Measurements from ENCODE around the gene LDB2.

Gene LDB2

DNA sequence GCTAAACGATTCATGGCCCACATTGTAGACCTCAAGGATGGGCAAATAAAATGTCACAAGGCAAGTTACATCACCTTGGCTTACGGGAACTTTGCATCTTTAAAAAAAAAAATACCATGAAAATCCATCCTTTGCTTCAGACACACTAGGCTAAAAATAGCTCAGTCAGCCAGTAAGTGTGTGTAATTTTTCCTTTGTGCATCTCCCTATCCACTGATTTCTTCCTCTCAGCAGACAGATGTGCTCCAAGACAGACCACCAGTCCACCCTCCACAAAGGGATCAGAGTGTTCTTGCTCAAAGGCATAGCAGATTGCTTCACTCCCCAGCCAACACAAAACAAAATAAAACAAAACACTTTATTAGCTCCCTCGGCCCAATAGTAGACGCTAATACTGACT, 14.6 kb downstream of the LDB2 start:
- H3K4me3 ChIP-seq (ENCODE audit: insufficient read length, low read depth), result no peak overlapping the region

DNA sequence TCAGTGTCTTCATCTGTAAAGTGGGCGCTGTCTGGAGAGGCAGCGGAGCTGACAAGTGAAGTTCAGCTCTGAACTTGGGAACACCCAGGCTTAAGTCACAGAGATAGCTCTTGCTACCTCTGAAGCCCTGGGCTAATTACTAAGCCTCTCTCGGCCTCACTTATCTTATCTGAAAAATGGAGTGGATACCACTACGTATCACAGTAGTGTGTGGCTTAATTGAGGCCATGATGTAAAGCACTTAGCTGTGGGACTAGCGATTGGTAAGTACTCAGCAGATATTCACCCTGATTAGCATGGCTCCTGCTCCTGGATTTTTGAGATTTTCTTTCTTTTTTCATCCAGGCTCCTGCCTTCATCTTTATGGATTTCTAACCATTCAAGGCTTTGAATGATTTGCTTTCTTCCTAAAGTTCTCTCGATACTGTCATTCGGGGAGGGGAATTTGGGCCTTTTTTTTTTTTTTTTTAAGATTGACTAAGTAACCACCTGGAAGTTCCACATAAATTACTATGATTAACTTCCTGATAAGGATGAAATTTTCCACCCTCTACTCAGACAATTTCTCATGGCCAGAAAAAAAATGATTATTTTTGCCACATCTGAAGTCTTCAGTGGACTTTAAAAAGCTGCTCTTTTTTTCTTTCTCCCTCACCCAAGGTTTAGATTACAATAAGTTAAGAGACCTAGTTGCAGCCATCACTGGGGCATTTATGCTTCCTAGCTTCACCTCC, 17.1 kb downstream of the LDB2 start:
- TF ChIP-seq ZNF274 (IDR thresholded peaks at IDR 0.05; ENCODE audit: low read depth, low read length) (no peak), SUZ12 (IDR thresholded peaks at IDR 0.05; ENCODE audit: extremely low read depth, insufficient read depth, insufficient read length) (no peak), YY1 (IDR thresholded peaks at IDR 0.05; ENCODE audit: insufficient read depth, insufficient read length) (no peak)
- Histone ChIP-seq H3K9me3 (ENCODE audit: insufficient read depth, low read length) (peaks cover 58% of the 10 kb centered on the region), H3K9ac (ENCODE audit: insufficient read length, low read depth) (no peak overlapping the region), H3K4me3 (ENCODE audit: insufficient read length, low read depth) (no peak overlapping the region), H3K27me3 (ENCODE audit: insufficient read depth, insufficient read length) (no peaks in the 10 kb centered on the region), H3K4me1 (ENCODE audit: insufficient read depth, insufficient read length) (no peaks in the 10 kb centered on the region), H3K36me3 (ENCODE audit: insufficient read depth, insufficient read length, low read length) (peaks cover 32% of the 10 kb centered on the region)
- no peak for DNase-seq (ENCODE audit: low read depth, low spot score)

More for the DNA sequence above, 14.6 kb downstream of the LDB2 start:
- Histone ChIP-seq H3K9ac (ENCODE audit: insufficient read length, low read depth) (no peak overlapping the region), H3K4me1 (ENCODE audit: insufficient read depth, insufficient read length) (no peaks in the 10 kb centered on the region), H3K27me3 (ENCODE audit: insufficient read depth, insufficient read length) (no peaks in the 10 kb centered on the region), H3K9me3 (ENCODE audit: insufficient read depth, low read length) (peaks cover 36% of the 10 kb centered on the region), H3K36me3 (ENCODE audit: insufficient read depth, insufficient read length, low read length) (peaks cover 38% of the 10 kb centered on the region)
- TF ChIP-seq YY1 (IDR thresholded peaks at IDR 0.05; ENCODE audit: insufficient read depth, insufficient read length) (no peak), ZNF274 (IDR thresholded peaks at IDR 0.05; ENCODE audit: low read depth, low read length) (no peak), SUZ12 (IDR thresholded peaks at IDR 0.05; ENCODE audit: extremely low read depth, insufficient read depth, insufficient read length) (no peak)
- no peak for DNase-seq (ENCODE audit: low read depth, low spot score)

DNA sequence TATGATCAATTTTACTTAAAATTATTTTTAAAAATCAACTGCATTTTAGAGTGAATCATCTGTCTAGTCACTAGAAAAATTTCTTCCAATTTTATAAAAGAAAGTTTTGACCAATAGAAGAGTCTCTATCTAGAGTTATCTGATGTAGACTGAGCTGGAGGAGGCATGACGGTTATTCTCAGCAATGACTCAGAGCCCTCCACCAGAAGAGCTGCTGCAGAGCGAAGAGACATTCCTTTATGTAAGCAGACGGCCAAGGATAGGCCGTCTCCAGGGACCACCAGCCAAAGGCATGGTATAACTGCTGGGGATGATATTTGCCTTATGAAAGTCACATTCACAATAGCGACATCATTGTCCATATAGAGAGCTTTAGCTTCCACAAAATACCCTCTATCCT, 23.0 kb downstream of the LDB2 start:
- no peaks in the 10 kb centered on the region for H3K27me3 ChIP-seq (ENCODE audit: insufficient read depth, insufficient read length)
- peaks cover 21% of the 10 kb centered on the region for H3K36me3 ChIP-seq (ENCODE audit: insufficient read depth, insufficient read length, low read length)
- no peaks in the 10 kb centered on the region for H3K4me1 ChIP-seq (ENCODE audit: insufficient read depth, insufficient read length)
- DNase-seq (ENCODE audit: low read depth, low spot score), result no peak
- TF ChIP-seq SUZ12 (IDR thresholded peaks at IDR 0.05; ENCODE audit: extremely low read depth, insufficient read depth, insufficient read length) (no peak), ZNF274 (IDR thresholded peaks at IDR 0.05; ENCODE audit: low read depth, low read length) (no peak), YY1 (IDR thresholded peaks at IDR 0.05; ENCODE audit: insufficient read depth, insufficient read length) (no peak)
- H3K9me3 ChIP-seq (ENCODE audit: insufficient read depth, low read length), result peaks cover 39% of the 10 kb centered on the region
- no peak overlapping the region for H3K4me3 ChIP-seq (ENCODE audit: insufficient read length, low read depth)
- no peak overlapping the region for H3K9ac ChIP-seq (ENCODE audit: insufficient read length, low read depth)

DNA sequence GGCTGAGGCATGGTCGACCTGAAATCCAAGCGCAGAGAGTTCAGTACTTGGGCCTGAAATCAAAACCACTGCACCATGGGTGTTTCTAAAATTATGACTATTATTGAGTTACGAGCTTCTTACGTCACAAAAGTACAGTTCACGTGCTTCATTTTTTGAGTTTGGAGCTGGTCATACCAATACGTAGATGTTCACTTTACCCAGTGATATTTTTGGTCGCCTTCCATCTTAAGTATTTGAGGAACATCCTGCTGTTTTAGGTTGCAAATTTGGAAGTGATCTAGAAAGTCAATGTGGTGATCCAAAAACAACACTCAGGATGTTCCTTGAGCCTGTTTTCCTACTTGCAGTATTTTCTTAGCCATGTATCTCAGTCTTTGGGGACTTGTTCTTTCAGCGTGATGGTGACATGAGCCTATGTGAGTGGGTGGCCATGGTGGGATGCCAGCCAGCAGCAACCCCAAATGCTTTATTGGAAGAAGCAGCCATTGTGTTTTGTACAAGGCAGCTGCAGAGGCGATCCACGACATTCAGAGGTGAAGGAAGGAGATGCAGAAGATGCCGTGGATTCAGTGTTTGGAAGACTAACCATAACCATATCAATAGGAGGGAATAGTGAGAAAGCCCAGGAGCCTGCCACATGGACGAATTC, 28.7 kb downstream of the LDB2 start:
- Histone ChIP-seq H3K36me3 (ENCODE audit: insufficient read depth, insufficient read length, low read length) (peaks cover 22% of the 10 kb centered on the region), H3K9ac (ENCODE audit: insufficient read length, low read depth) (no peak overlapping the region), H3K27me3 (ENCODE audit: insufficient read depth, insufficient read length) (no peaks in the 10 kb centered on the region), H3K4me1 (ENCODE audit: insufficient read depth, insufficient read length) (no peaks in the 10 kb centered on the region), H3K4me3 (ENCODE audit: insufficient read length, low read depth) (no peak overlapping the region), H3K9me3 (ENCODE audit: insufficient read depth, low read length) (peaks cover 6% of the 10 kb centered on the region; the same call in 1 of the 2 replicates)
- TF ChIP-seq ZNF274 (IDR thresholded peaks at IDR 0.05; ENCODE audit: low read depth, low read length), result no peak
- TF ChIP-seq YY1 (IDR thresholded peaks at IDR 0.05; ENCODE audit: insufficient read depth, insufficient read length), result no peak
- no peak for TF ChIP-seq SUZ12 (IDR thresholded peaks at IDR 0.05; ENCODE audit: extremely low read depth, insufficient read depth, insufficient read length)
- DNase-seq (ENCODE audit: low read depth, low spot score), result no peak

DNA sequence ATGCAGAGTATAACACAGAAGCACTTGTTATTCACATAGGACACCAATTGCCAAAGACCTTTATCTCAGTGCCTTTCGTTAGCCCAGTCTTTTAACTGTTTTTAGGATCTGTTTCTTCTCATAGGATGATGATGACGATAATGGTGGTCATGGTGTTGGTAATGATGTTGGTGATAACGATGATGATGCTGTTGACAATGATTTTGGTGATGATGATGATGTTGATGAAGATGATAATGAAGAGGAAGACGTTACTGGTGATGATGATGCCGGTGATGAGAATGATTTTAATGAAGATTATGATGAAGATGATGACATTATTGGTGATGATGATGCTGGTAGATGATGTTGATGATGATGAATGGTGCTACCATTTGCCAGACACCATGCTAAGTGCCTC, 29.8 kb downstream of the LDB2 start:
- H3K27me3 ChIP-seq (ENCODE audit: insufficient read depth, insufficient read length), result no peaks in the 10 kb centered on the region
- H3K4me1 ChIP-seq (ENCODE audit: insufficient read depth, insufficient read length), result no peaks in the 10 kb centered on the region
- no peak overlapping the region for H3K4me3 ChIP-seq (ENCODE audit: insufficient read length, low read depth)
- TF ChIP-seq ZNF274 (IDR thresholded peaks at IDR 0.05; ENCODE audit: low read depth, low read length) (no peak), SUZ12 (IDR thresholded peaks at IDR 0.05; ENCODE audit: extremely low read depth, insufficient read depth, insufficient read length) (no peak), YY1 (IDR thresholded peaks at IDR 0.05; ENCODE audit: insufficient read depth, insufficient read length) (no peak)
- DNase-seq (ENCODE audit: low read depth, low spot score), result no peak
- H3K9me3 ChIP-seq (ENCODE audit: insufficient read depth, low read length), result peaks cover 6% of the 10 kb centered on the region; the same call in 1 of the 2 replicates
- no peak overlapping the region for H3K9ac ChIP-seq (ENCODE audit: insufficient read length, low read depth)
- H3K36me3 ChIP-seq (ENCODE audit: insufficient read depth, insufficient read length, low read length), result peaks cover 19% of the 10 kb centered on the region

DNA sequence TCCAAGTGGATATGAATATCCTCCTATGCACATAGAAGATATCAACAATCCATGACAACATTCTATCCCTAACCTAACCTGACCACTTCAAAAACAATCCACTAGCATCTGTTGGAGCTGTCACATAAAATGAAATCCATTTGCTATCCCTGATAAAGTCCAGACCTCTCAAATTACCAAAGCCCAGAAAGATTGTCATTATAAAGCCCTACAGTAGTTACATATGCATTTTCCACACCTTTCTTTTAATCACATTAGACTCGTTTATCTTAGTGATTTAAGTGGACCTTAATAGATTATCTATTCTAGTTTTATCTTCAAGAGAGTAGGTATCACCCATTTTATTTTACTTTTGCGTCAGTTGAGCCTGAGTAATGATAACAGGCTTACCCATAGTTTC, 30.6 kb downstream of the LDB2 start:
- no peaks in the 10 kb centered on the region for H3K4me1 ChIP-seq (ENCODE audit: insufficient read depth, insufficient read length)
- TF ChIP-seq SUZ12 (IDR thresholded peaks at IDR 0.05; ENCODE audit: extremely low read depth, insufficient read depth, insufficient read length), result no peak
- no peak for TF ChIP-seq ZNF274 (IDR thresholded peaks at IDR 0.05; ENCODE audit: low read depth, low read length)
- TF ChIP-seq YY1 (IDR thresholded peaks at IDR 0.05; ENCODE audit: insufficient read depth, insufficient read length), result no peak
- H3K36me3 ChIP-seq (ENCODE audit: insufficient read depth, insufficient read length, low read length), result peaks cover 15% of the 10 kb centered on the region

DNA sequence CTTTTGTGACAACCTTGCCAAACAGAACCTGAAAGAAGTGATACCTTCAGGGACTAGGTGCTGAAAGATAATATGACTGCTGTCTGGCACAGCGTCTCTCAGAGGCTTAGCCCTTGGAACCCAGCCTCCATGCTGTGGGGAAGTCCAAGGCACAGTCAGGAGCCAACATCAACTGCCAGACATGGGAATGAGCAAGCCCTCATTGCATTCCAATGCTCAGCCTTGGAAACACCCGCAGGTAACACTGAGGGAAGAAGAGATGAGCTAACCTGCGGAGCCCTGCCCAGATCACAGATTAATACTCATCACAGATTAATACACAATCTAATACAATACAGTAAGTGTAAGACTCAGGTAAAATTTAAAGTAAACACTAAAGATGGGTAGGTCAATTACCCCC, 31.5 kb downstream of the LDB2 start:
- no peak overlapping the region for H3K4me3 ChIP-seq (ENCODE audit: insufficient read length, low read depth)

More for the DNA sequence above, 30.6 kb downstream of the LDB2 start:
- Histone ChIP-seq H3K9ac (ENCODE audit: insufficient read length, low read depth) (no peak overlapping the region), H3K9me3 (ENCODE audit: insufficient read depth, low read length) (peaks cover 6% of the 10 kb centered on the region; the same call in 1 of the 2 replicates), H3K27me3 (ENCODE audit: insufficient read depth, insufficient read length) (no peaks in the 10 kb centered on the region), H3K4me3 (ENCODE audit: insufficient read length, low read depth) (no peak overlapping the region)
- no peak for DNase-seq (ENCODE audit: low read depth, low spot score)

More for the DNA sequence above, 31.5 kb downstream of the LDB2 start:
- DNase-seq (ENCODE audit: low read depth, low spot score), result no peak
- H3K27me3 ChIP-seq (ENCODE audit: insufficient read depth, insufficient read length), result no peaks in the 10 kb centered on the region
- H3K36me3 ChIP-seq (ENCODE audit: insufficient read depth, insufficient read length, low read length), result peaks cover 15% of the 10 kb centered on the region
- H3K9me3 ChIP-seq (ENCODE audit: insufficient read depth, low read length), result 0 out of 2 replicates have a peak, but pooled peaks cover 6% of the 10 kb centered on the region
- H3K4me1 ChIP-seq (ENCODE audit: insufficient read depth, insufficient read length), result no peaks in the 10 kb centered on the region
- no peak overlapping the region for H3K9ac ChIP-seq (ENCODE audit: insufficient read length, low read depth)
- no peak for TF ChIP-seq ZNF274 (IDR thresholded peaks at IDR 0.05; ENCODE audit: low read depth, low read length)
- no peak for TF ChIP-seq YY1 (IDR thresholded peaks at IDR 0.05; ENCODE audit: insufficient read depth, insufficient read length)
- TF ChIP-seq SUZ12 (IDR thresholded peaks at IDR 0.05; ENCODE audit: extremely low read depth, insufficient read depth, insufficient read length), result no peak

All from NT2/D1 (cell line).